GM18867 (cell line): ENCODE measurements around the gene NAA10.
A peak's percentile ranks its signal among the peaks of the same experiment; 100 is the strongest.

Source experiments
- ATAC-seq: cut with Tn5 transposase; IDR thresholded peaks from one replicate; pipeline ENCODE4 v1.9.1; 2021; ENCODE audit warnings: mild to moderate bottlenecking, moderate library complexity; ENCODE audit not compliant: unreplicated experiment

The NAA10 gene

GRCh38 chrX:153911798-153912197, 23.0 kb downstream of the NAA10 start:
- no peak for ATAC-seq

GRCh38 chrX:153910446-153910845, 24.4 kb downstream of the NAA10 start:
- no peak for ATAC-seq

GRCh38 chrX:153909980-153910360, 24.9 kb downstream of the NAA10 start:
- no peak for ATAC-seq

- ATAC-seq: no peak
These were observed 25.5 kb downstream of the NAA10 start for GRCh38 chrX:153909024-153909979.

- no peak for ATAC-seq
These were observed 26.5 kb downstream of the NAA10 start for GRCh38 chrX:153908219-153908860.

- no peak for ATAC-seq
These were observed 27.4 kb downstream of the NAA10 start for GRCh38 chrX:153907456-153907855.

GRCh38 chrX:153906126-153906917, 28.5 kb downstream of the NAA10 start:
- ATAC-seq: no peak

GRCh38 chrX:153905481-153906095, 29.2 kb downstream of the NAA10 start:
- no peak for ATAC-seq

- no peak for ATAC-seq
These were observed 30.6 kb downstream of the NAA10 start, which contains the start of gene AVPR2 for GRCh38 chrX:153903991-153904957. TSS of gene AVPR2 (plus strand) at chrX:153904673. CDS start at chrX:153905146, 473 bp downstream.

- no peak for ATAC-seq
These were observed 31.4 kb downstream of the NAA10 start for GRCh38 chrX:153903238-153903980.

GRCh38 chrX:153902385-153902784, 32.5 kb downstream of the NAA10 start:
- no peak for ATAC-seq

GRCh38 chrX:153901753-153902140, 33.1 kb downstream of the NAA10 start:
- ATAC-seq: no peak

- ATAC-seq: peak; percentile 74
These were observed 33.7 kb downstream of the NAA10 start for GRCh38 chrX:153900831-153901752.

GRCh38 chrX:153897899-153898298, 36.9 kb downstream of the NAA10 start:
- no peak for ATAC-seq

GRCh38 chrX:153889123-153889522, 45.7 kb downstream of the NAA10 start:
- no peak for ATAC-seq

- ATAC-seq: no peak
These were observed 46.5 kb downstream of the NAA10 start for GRCh38 chrX:153888344-153888743.

GRCh38 chrX:153887385-153887784, 47.5 kb downstream of the NAA10 start:
- ATAC-seq: no peak

GRCh38 chrX:153886915-153887314, 47.9 kb downstream of the NAA10 start:
- ATAC-seq: no peak
